ENCODE data around the gene UCN3. TPM values are rescaled to one million over a fixed set of nuclear protein-coding genes. Genes with fewer than 3 reads are reported as not detected.

The UCN3 gene
- polyA plus RNA-seq, 1 of the 3 experiments (the other 2 are of a cell fraction): not detected

GRCh38 chr10:5395168-5395567 lies 30.4 kb downstream of the UCN3 start (continued):
- TF ChIP-seq FOXJ3 (CRISPR knock-in tag; IDR thresholded peaks at IDR 0.05): no peak
- TF ChIP-seq REST (IDR thresholded peaks at IDR 0.05; ENCODE audit: low read depth, low read length): no peak

- Histone ChIP-seq H3K36me3 (replicated peaks in 1 of 2; ENCODE audit: control insufficient read depth in 1 of 2, insufficient read depth in 2 of 2, low read length in 1 of 2) (no peaks in the 10 kb centered on the region), H3K79me2 (ENCODE audit: insufficient read depth) (no peaks in the 10 kb centered on the region), H3K27ac (ENCODE audit: low read depth in 2 of 2, low read length in 1 of 2) (no peak overlapping the region), H3K4me1 (ENCODE audit: control insufficient read depth in 1 of 2, insufficient read depth in 2 of 2, low read depth in 1 of 2, low read length in 1 of 2) (no peaks in the 10 kb centered on the region), H3K4me3 (ENCODE audit: low read depth in 2 of 2, low read length in 1 of 2) (no peak overlapping the region), H4K20me1 (ENCODE audit: insufficient read depth) (no peaks in the 10 kb centered on the region), H3K9me3 (no peaks in the 10 kb centered on the region), H2AFZ (ENCODE audit: low read depth) (no peak overlapping the region), H3K9me2 (no peaks in the 10 kb centered on the region), H3K27me3 (ENCODE audit: insufficient read depth) (no peaks in the 10 kb centered on the region; the same call in 1 of the 2 replicates), H3F3A (replicated peaks; ENCODE audit: insufficient read depth) (no peaks in the 10 kb centered on the region), H3K9ac (no peak overlapping the region), H3K4me2 (no peak overlapping the region)
- no peak for DNase-seq
- POLR2A ChIA-PET: no interaction called here
- 65% methylated on average over 12 of the region's 12 CpGs for WGBS (ENCODE audit: low lambda C conversion rate)
- CTCF ChIA-PET: interaction anchor here (1.0 to 1.6 kb wide), 3 partner anchors 10 to 547 kb away, joined by 3 to 5 read pairs (median 4); no protein-coding TSS in a partner anchor
- TF ChIP-seq PBX3 (IDR thresholded peaks at IDR 0.05) (no peak), IRF3 (IDR thresholded peaks at IDR 0.05; ENCODE audit: low read depth, low read length) (no peak), GABPA (IDR thresholded peaks at IDR 0.05; ENCODE audit: low read depth) (no peak), FOXM1 (IDR thresholded peaks at IDR 0.05; ENCODE audit: low read depth) (no peak), SMC3 (IDR thresholded peaks at IDR 0.05; ENCODE audit: low read depth, low read length) (no peak), JUND (IDR thresholded peaks at IDR 0.05) (no peak), MEF2A (IDR thresholded peaks at IDR 0.05; ENCODE audit: borderline replicate concordance, low read depth) (no peak), ELF1 (IDR thresholded peaks at IDR 0.05) (no peak), MXI1 (IDR thresholded peaks at IDR 0.05; ENCODE audit: low read depth, low read length) (no peak), USF1 (IDR thresholded peaks at IDR 0.05; ENCODE audit: borderline replicate concordance, low read depth) (no peak), YY1 (IDR thresholded peaks at IDR 0.05; ENCODE audit: low read depth) (no peak), GATA2 (CRISPR knock-in tag; IDR thresholded peaks at IDR 0.05) (no peak), ZBTB33 (IDR thresholded peaks at IDR 0.05; ENCODE audit: borderline replicate concordance, low read depth) (no peak), USF2 (IDR thresholded peaks at IDR 0.05; ENCODE audit: borderline replicate concordance, low read depth, low read length) (no peak), REST (IDR thresholded peaks at IDR 0.05; ENCODE audit: low read depth, low read length) (no peak)
Measured at GRCh38 chr10:5396556-5397300, 32.0 kb downstream of the UCN3 start.

Data from SK-N-SH (cell line).